TTC549 (cell line): Measurements from ENCODE around the gene DPH7.
"Not testable (repeated sequence)": the region's sequence is repeated elsewhere in the genome, so short reads cannot be mapped to it uniquely, and the experiment has no call there.

ENCODE experiments used
- FAIRE-seq: peaks from 2 replicates; lab custom pipeline; 2012; peaks lifted over from hg19 to GRCh38; lab: Jason Lieb, UNC

Gene DPH7

GRCh38 chr9:137606005-137606621 lies 27.4 kb upstream of the DPH7 start:
- no peak for FAIRE-seq

- FAIRE-seq, result no peak
These were observed 26.6 kb upstream of the DPH7 start, which contains the start of gene ARRDC1 for GRCh38 chr9:137605121-137606004. Gene ARRDC1, plus strand, starts transcription at chr9:137605686. Its CDS starts 32 bp downstream, at chr9:137605718.

GRCh38 chr9:137604345-137605086 lies 25.8 kb upstream of the DPH7 start:
- FAIRE-seq, result no peak

- no peak for FAIRE-seq
These were observed 25.2 kb upstream of the DPH7 start for GRCh38 chr9:137603879-137604278.

GRCh38 chr9:137602661-137603060 lies 23.9 kb upstream of the DPH7 start:
- FAIRE-seq, result no peak

- no peak for FAIRE-seq
These were observed 20.2 kb upstream of the DPH7 start for GRCh38 chr9:137598943-137599342.

GRCh38 chr9:137596577-137596976 lies 17.9 kb upstream of the DPH7 start:
- FAIRE-seq, result not testable (repeated sequence)

- no peak for FAIRE-seq
These were observed 14.5 kb upstream of the DPH7 start for GRCh38 chr9:137593176-137593575.

GRCh38 chr9:137592767-137593166 lies 14.0 kb upstream of the DPH7 start:
- FAIRE-seq, result no peak

- no peak for FAIRE-seq
These were observed 12.0 kb upstream of the DPH7 start, which contains the start of gene ZMYND19 for GRCh38 chr9:137590469-137591383. Gene ZMYND19, minus strand, starts transcription at chr9:137590512. Its CDS starts 249 bp downstream, at chr9:137590263.

GRCh38 chr9:137590123-137590468 lies 11.4 kb upstream of the DPH7 start:
- no peak for FAIRE-seq

GRCh38 chr9:137589441-137590122 lies 10.9 kb upstream of the DPH7 start:
- FAIRE-seq, result no peak

GRCh38 chr9:137588891-137589290 lies 10.2 kb upstream of the DPH7 start:
- no peak for FAIRE-seq

- no peak for FAIRE-seq
These were observed 9.6 kb upstream of the DPH7 start for GRCh38 chr9:137588311-137588710.

GRCh38 chr9:137586854-137587253 lies 8.1 kb upstream of the DPH7 start:
- FAIRE-seq, result no peak

GRCh38 chr9:137583957-137584356 lies 5.2 kb upstream of the DPH7 start:
- no peak for FAIRE-seq

GRCh38 chr9:137583347-137583746 lies 4.6 kb upstream of the DPH7 start:
- no peak for FAIRE-seq

- FAIRE-seq, result no peak
These were observed 3.6 kb upstream of the DPH7 start for GRCh38 chr9:137582286-137582860.

- FAIRE-seq, result no peak
These were observed 2.9 kb upstream of the DPH7 start for GRCh38 chr9:137581361-137582285.

GRCh38 chr9:137580954-137581322 lies 2.2 kb upstream of the DPH7 start:
- FAIRE-seq, result no peak
